Activated CD4-positive, alpha-beta T cell treated with anti-CD3 and anti-CD28 coated beads for 36 hours (primary cell): ENCODE results near the gene PRKD1. TPM values are rescaled to one million over a fixed set of nuclear protein-coding genes. Genes with fewer than 3 reads are reported as not detected.

Experiments
- ATAC-seq: fragments of 200-7000 bp; cut with Tn5 transposase; one replicate; pipeline ENCODE4 v1.10.0; 2021; ENCODE audit warnings: mild to moderate bottlenecking, moderate library complexity
- CTCF ChIA-PET: fragments of 350-600 bp; sonication (Branson Sonifier 250); formaldehyde crosslinking; loops from one replicate; lab custom pipeline; 2021; ENCODE audit warnings: antibody characterized with exemption; lab: Charles Lee
- POLR2A ChIA-PET: fragments of 350-600 bp; sonication (Branson Sonifier 250); formaldehyde crosslinking; loops from one replicate; lab custom pipeline; 2021; ENCODE audit warnings: antibody characterized with exemption, inconsistent platforms; lab: Charles Lee
- DNase-seq: peaks from one replicate; pipeline ENCODE4 v3.0.0-alpha.2; 2020
- H3K27ac Mint-ChIP-seq: one replicate; pipeline ENCODE4 v1.8.0; 2021; ENCODE audit warnings: mixed read lengths
- H3K27me3 Mint-ChIP-seq: one replicate; pipeline ENCODE4 v1.8.0; 2021; ENCODE audit warnings: mixed read lengths
- H3K36me3 Mint-ChIP-seq: one replicate; pipeline ENCODE4 v1.8.0; 2021; ENCODE audit warnings: low read depth, mixed read lengths
- H3K4me1 Mint-ChIP-seq: one replicate; pipeline ENCODE4 v1.8.0; 2021; ENCODE audit warnings: mixed read lengths
- H3K4me3 Mint-ChIP-seq: one replicate; pipeline ENCODE4 v1.8.0; 2021; ENCODE audit warnings: mild to moderate bottlenecking, moderate library complexity, mixed read lengths
- H3K9me3 Mint-ChIP-seq: one replicate; pipeline ENCODE4 v1.8.0; 2021; ENCODE audit warnings: low read depth, mixed read lengths
- intact Hi-C, 2 experiments: fragments of 100-400 bp; cut with DNase I in 1 of 2; cut with micrococcal nuclease in 1 of 2; formaldehyde crosslinking; loops; one replicate each; pipeline versions ENCODE4 v1.14.2 to v1.15.1; 2022 to 2024; cut with DNase I, micrococcal nuclease
- total RNA-seq, 2 experiments: library from RNA; stranded (reverse); gene quantifications; one replicate each; pipeline ENCODE4 v1.2.3, GENCODE V29; 2021

Gene PRKD1
- total RNA-seq, 2 experiments from 2014 or later, result not detected

DNA sequence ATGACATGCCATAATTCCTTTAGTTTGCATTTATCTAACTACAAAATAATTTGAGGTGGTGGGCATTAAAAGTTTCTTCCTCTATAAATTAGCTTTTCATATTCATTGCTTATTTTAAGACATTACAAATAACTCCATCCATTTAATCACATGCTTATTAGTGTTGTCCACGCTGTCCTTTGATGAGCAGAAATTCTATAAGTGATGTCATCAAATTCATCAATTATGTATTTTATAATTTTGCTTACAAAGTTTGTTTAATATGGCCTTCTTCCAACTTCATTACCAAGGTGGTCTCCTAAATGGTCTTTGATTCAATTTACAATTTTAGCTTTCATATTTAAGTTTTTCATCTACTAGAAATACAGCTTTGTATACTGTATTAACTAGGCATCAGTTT is 173.5 kb downstream of the PRKD1 start:
- H3K9me3 Mint-ChIP-seq, result peaks cover 7% of the 10 kb centered on the region
- ChIA-PET POLR2A (no interaction called here), CTCF (no interaction called here)
- DNase-seq, result no peak
- H3K4me3 Mint-ChIP-seq, result no peak overlapping the region
- no peaks in the 10 kb centered on the region for H3K27me3 Mint-ChIP-seq
- ATAC-seq, result no peak
- intact Hi-C loops, result no loop called here
- no peaks in the 10 kb centered on the region for H3K36me3 Mint-ChIP-seq
- no peaks in the 10 kb centered on the region for H3K4me1 Mint-ChIP-seq
- H3K27ac Mint-ChIP-seq, result no peak overlapping the region

DNA sequence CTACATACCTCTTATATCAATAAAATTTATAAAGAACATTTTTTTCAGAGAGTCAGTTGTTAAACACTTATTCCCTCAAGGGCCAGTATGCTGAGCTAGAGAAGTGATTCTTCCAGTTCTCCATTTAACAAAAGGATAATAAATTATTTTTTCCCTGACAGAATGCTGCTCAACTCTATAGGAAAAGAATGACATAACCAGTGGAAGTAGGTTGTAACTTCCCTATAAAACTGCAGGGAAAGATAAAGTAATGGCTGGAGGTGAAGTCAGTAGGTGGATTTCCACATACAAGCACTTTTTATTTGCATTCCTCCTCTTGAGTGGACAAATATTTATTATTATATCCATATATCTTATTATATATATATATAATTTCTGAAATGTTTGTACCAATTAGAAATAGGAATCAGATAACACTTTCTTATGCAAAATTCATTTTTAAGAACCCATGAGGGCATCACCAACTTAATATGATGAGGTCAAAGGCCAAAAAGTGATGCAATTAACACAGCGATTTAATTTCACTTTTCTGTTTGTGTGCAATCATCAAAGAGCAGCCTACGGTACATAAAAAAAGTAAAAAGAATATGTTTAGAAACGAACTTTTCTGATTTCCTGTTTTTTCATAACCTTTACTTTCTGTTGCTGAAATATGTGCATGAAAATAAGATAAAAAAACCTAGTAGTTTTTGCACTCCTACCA is 175.3 kb downstream of the PRKD1 start:
- intact Hi-C loops, result no loop called here
- Mint-ChIP-seq H3K27me3 (no peaks in the 10 kb centered on the region), H3K9me3 (peaks cover 7% of the 10 kb centered on the region), H3K27ac (no peak overlapping the region), H3K36me3 (no peaks in the 10 kb centered on the region), H3K4me1 (no peaks in the 10 kb centered on the region), H3K4me3 (no peak overlapping the region)
- ATAC-seq, result no peak
- CTCF ChIA-PET, result no interaction called here
- DNase-seq, result no peak
- POLR2A ChIA-PET, result no interaction called here

DNA sequence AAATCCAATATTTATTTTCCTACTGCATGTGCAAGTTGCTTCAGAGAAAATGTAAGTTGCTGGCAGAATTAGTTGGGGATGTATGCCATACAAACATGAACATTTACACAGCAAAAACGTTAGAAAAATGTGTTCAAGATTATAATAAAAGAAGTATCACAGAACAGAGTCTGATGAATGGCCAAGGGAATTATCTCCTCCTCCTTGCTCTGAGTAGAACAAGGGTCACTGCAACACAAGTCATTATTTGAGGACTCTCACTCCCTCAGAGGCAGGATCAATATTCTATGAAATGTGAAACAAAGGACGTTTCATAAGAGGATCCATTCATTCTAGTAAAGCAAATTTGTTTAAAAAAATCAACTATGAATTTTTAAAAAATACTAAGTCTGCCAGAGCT is 177.8 kb downstream of the PRKD1 start:
- Mint-ChIP-seq H3K4me3 (no peak overlapping the region), H3K9me3 (peaks cover 7% of the 10 kb centered on the region), H3K4me1 (no peaks in the 10 kb centered on the region), H3K36me3 (no peaks in the 10 kb centered on the region), H3K27me3 (no peaks in the 10 kb centered on the region), H3K27ac (no peak overlapping the region)
- intact Hi-C loops, result no loop called here
- no peak for DNase-seq
- ChIA-PET CTCF (no interaction called here), POLR2A (no interaction called here)
- ATAC-seq, result no peak

DNA sequence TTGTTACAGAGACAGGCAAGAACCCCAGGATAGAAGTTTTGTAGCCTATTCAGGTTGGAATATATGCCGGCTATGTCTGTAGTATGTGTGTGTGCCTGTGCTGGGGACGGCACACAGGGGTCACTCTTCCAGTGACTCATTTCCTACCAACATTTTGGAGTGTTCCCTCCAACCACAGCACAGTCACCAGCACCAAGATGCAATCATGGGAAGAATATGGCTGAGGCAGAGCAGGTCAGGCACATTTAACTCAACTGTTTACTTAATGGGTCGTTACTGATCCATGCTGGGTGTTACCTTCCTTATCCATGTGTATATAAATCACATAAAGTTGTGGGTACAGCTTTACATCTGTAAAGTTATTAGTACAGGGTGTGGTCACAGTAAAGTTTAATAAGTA is 178.3 kb downstream of the PRKD1 start:
- no peaks in the 10 kb centered on the region for H3K36me3 Mint-ChIP-seq
- H3K4me3 Mint-ChIP-seq, result no peak overlapping the region
- H3K4me1 Mint-ChIP-seq, result no peaks in the 10 kb centered on the region
- ChIA-PET POLR2A (no interaction called here), CTCF (no interaction called here)
- ATAC-seq, result no peak
- H3K9me3 Mint-ChIP-seq, result peaks cover 7% of the 10 kb centered on the region
- DNase-seq, result no peak
- H3K27ac Mint-ChIP-seq, result no peak overlapping the region
- H3K27me3 Mint-ChIP-seq, result no peaks in the 10 kb centered on the region
- intact Hi-C loops, result no loop called here

DNA sequence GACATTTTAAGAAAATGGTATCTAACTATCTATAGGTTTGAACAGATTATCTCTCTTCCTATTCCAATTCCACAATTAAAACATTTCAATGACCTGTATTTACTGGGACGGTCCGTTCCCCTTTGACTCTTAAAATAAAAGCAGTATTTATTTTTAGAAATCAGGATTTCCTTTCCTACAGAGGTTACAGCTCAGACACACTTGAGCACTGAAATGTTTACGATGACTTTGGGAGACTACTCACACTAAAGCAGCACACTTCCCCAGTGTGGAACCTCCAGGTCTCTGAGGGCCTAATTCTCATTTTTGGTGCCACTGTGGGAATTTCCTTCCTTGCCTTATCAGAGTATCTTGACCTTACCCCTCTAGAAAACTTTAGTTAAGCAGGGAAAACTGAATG is 181.8 kb downstream of the PRKD1 start:
- H3K27me3 Mint-ChIP-seq, result no peaks in the 10 kb centered on the region
- ChIA-PET POLR2A (no interaction called here), CTCF (no interaction called here)
- H3K4me1 Mint-ChIP-seq, result no peaks in the 10 kb centered on the region
- H3K9me3 Mint-ChIP-seq, result peaks cover 7% of the 10 kb centered on the region
- intact Hi-C loops, result no loop called here
- DNase-seq, result no peak
- ATAC-seq, result no peak
- no peak overlapping the region for H3K27ac Mint-ChIP-seq
- H3K4me3 Mint-ChIP-seq, result no peak overlapping the region
- no peaks in the 10 kb centered on the region for H3K36me3 Mint-ChIP-seq

DNA sequence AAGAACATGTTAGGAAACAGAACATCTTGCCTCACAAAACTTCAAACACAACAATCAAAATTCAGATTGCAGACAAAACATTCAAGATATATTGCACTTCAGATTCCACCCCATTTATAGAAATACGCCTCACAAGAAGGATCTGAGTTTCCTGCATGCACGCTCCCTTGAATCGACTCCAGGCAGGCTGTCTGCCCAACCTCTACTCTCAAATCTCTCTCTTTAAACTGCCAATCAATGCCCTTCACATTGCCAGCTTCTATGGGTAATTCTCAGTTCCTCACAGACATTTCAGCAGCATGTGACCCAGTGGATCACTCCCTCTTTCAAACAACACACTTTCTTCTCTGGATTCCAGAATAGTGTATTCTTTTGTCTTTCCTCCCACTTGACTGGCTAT is 184.1 kb downstream of the PRKD1 start:
- Mint-ChIP-seq H3K4me1 (no peaks in the 10 kb centered on the region), H3K9me3 (peaks cover 4% of the 10 kb centered on the region), H3K36me3 (no peaks in the 10 kb centered on the region), H3K27me3 (no peaks in the 10 kb centered on the region), H3K4me3 (no peak overlapping the region), H3K27ac (no peak overlapping the region)
- ATAC-seq (no peak), DNase-seq (no peak)
- POLR2A ChIA-PET, result no interaction called here
- intact Hi-C loops, result no loop called here
- CTCF ChIA-PET, result no interaction called here

DNA sequence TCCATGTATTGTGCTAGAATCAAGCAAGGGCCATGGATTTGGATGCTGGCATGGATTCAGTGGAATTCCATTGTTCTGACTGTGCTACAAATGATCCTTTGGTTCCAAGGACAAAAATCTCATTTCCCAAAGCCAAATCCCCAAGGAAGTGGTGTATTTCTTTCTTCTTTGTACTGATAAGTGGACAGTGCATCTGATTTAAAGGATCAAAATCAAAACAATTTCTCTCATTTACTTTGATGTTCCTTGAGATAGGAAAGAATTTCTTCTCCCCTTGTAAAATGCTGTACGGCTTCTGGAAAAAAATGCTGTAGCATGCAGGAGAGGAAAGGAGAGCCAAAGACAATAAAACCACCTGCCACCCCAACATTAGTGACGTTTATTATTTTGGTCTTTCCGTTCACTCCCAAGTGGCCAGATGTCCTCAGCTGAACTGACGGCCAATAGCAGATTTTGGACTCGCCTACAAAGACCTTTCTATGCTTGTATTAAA is 185.7 kb downstream of the PRKD1 start:
- no peak for DNase-seq
- Mint-ChIP-seq H3K4me1 (no peaks in the 10 kb centered on the region), H3K27me3 (no peaks in the 10 kb centered on the region), H3K9me3 (peaks cover 4% of the 10 kb centered on the region), H3K4me3 (no peak overlapping the region), H3K36me3 (no peaks in the 10 kb centered on the region), H3K27ac (no peak overlapping the region)
- ChIA-PET CTCF (no interaction called here), POLR2A (no interaction called here)
- intact Hi-C loops, result no loop called here
- no peak for ATAC-seq

DNA sequence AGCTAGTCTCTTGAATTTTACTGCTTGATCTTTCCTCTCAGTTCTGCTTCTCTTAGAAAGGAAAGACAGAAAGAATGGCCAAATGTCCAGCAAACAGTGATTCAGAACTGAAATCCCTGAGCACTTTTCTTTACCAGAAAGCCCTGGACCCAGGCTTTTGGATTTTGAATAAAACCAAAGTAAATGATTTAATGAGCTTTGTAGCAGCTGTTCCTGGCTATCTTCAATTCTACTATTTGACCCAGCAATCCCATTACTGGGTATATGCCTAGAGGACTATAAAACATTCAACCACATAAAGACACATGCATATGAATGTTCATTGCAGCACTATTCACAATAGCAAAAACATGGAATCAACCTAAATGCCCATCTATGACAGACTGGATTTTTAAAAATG is 187.2 kb downstream of the PRKD1 start:
- CTCF ChIA-PET, result no interaction called here
- intact Hi-C loops, result no loop called here
- peaks cover 4% of the 10 kb centered on the region for H3K9me3 Mint-ChIP-seq
- H3K4me3 Mint-ChIP-seq, result no peak overlapping the region
- DNase-seq (no peak), ATAC-seq (no peak)
- H3K27ac Mint-ChIP-seq, result no peak overlapping the region
- POLR2A ChIA-PET, result no interaction called here
- no peaks in the 10 kb centered on the region for H3K36me3 Mint-ChIP-seq
- no peaks in the 10 kb centered on the region for H3K4me1 Mint-ChIP-seq
- H3K27me3 Mint-ChIP-seq, result no peaks in the 10 kb centered on the region

DNA sequence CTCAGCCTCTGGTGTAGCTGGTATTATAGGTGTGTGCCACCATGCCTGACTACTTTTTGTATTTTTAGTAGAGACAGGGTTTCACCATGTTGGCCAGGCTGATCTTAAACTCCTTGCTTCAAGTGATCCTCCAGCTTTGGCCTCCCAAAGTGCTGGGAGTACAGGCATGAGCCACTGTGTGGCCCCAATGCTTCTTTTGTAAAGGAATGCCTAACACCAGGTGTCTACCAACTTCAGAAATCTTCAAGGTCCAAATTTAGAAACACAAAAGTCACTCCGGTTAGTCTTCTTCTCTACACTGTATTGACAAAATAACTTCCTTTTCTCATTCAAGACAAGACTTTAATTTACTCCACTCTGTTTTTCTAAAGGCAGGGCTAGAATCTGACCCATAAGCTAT is 188.7 kb downstream of the PRKD1 start:
- Mint-ChIP-seq H3K4me1 (no peaks in the 10 kb centered on the region), H3K4me3 (no peak overlapping the region), H3K27ac (no peak overlapping the region), H3K36me3 (no peaks in the 10 kb centered on the region), H3K9me3 (peaks cover 3% of the 10 kb centered on the region), H3K27me3 (no peaks in the 10 kb centered on the region)
- ATAC-seq (no peak), DNase-seq (no peak)
- ChIA-PET CTCF (no interaction called here), POLR2A (no interaction called here)
- intact Hi-C loops, result no loop called here

DNA sequence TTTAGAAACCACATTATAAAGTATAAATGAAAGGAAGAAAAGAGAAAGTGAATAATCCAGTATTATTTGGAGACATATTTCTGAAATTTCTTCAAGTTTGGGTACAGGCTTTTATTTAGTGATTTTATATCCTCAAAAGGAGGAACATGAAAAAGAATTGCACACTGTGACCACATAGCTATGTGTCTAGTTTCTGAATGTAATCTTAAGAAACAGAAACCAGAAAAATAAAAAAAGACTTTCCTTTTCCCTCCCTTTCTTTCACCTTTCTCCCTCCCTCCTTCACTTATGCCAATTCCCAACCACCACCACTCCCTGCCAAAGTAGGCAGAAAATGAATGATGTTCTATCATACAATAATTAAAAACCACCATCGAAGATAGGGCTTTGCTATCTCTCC is 189.6 kb downstream of the PRKD1 start:
- DNase-seq (no peak), ATAC-seq (no peak)
- ChIA-PET CTCF (interaction anchor here (0.6 kb wide), 1 partner anchor 188 kb away, joined by 3 read pairs; no protein-coding TSS in a partner anchor), POLR2A (no interaction called here)
- H3K4me3 Mint-ChIP-seq, result no peak overlapping the region
- intact Hi-C loops, result no loop called here
- H3K4me1 Mint-ChIP-seq, result no peaks in the 10 kb centered on the region
- H3K27ac Mint-ChIP-seq, result no peak overlapping the region
- H3K27me3 Mint-ChIP-seq, result no peaks in the 10 kb centered on the region
- H3K9me3 Mint-ChIP-seq, result peaks cover 3% of the 10 kb centered on the region
- H3K36me3 Mint-ChIP-seq, result no peaks in the 10 kb centered on the region

DNA sequence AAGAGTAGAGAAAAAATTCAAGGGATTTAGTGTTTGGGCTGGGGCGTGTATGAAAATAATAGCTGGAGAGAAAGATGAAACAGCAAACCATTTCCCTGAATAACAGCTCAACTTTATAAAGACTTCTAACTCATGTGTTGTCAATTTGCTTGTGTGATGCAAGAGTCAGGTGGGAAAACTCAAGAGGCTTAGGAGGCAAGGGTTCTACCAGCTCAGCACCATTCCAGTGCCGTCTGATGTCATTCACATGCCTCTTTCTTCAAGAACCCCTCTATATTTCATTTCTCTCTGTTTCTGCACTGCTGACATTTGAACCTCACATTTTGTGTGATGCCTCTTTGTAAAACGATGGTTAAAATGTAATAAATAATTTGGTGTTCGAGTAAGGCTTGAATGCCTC is 192.2 kb downstream of the PRKD1 start:
- CTCF ChIA-PET, result interaction anchor here (0.6 kb wide), 1 partner anchor 430 kb away, joined by 3 read pairs; no protein-coding TSS in a partner anchor
- intact Hi-C loops, result no loop called here
- H3K27ac Mint-ChIP-seq, result no peak overlapping the region
- peaks cover 3% of the 10 kb centered on the region for H3K9me3 Mint-ChIP-seq
- no peaks in the 10 kb centered on the region for H3K4me1 Mint-ChIP-seq
- DNase-seq (no peak), ATAC-seq (no peak)
- POLR2A ChIA-PET, result no interaction called here
- no peak overlapping the region for H3K4me3 Mint-ChIP-seq
- no peaks in the 10 kb centered on the region for H3K36me3 Mint-ChIP-seq
- H3K27me3 Mint-ChIP-seq, result no peaks in the 10 kb centered on the region

DNA sequence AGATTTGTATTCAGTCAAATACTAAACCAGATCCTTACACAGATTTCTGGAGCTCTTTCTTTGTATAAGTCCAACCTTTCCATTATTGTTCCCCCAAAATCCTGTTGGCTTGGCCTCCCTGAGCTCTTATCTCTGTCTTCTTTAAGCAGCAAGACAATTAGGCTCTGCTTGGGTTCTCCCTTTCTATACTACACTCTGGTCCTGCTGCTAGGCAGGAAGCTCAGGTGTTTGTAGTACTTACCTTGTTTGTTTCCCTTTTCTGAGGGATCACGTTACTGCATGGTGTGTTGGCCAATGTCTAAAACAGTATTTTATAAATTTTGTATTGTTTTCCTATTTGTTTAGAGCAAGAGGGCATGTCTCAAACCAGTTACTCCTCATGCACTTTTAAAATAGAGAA is 192.9 kb downstream of the PRKD1 start:
- ATAC-seq, result no peak

More for the DNA sequence above, 192.9 kb downstream of the PRKD1 start:
- intact Hi-C loops, result no loop called here
- H3K36me3 Mint-ChIP-seq, result no peaks in the 10 kb centered on the region
- ChIA-PET POLR2A (no interaction called here), CTCF (interaction anchor here (0.5 kb wide), 1 partner anchor 532 kb away, joined by 3 read pairs; no protein-coding TSS in a partner anchor)
- no peaks in the 10 kb centered on the region for H3K27me3 Mint-ChIP-seq
- H3K9me3 Mint-ChIP-seq, result peaks cover 3% of the 10 kb centered on the region
- no peak overlapping the region for H3K27ac Mint-ChIP-seq
- no peak for DNase-seq
- H3K4me1 Mint-ChIP-seq, result no peaks in the 10 kb centered on the region
- no peak overlapping the region for H3K4me3 Mint-ChIP-seq
